Gastroesophageal sphincter (tissue), 3 donors: ENCODE data around the gene RPL11.

Experiments
- CTCF ChIP-seq, 4 experiments: fragments of 200-600 bp in 2 of 4; fragments of 450-650 bp in 2 of 4; sonication (generic) in 1 of 4; IDR thresholded peaks; one replicate each; pipeline ENCODE4 v1.5.1; 2017 to 2019; ENCODE audit warnings: antibody characterized with exemption in 4 of 4, mild to moderate bottlenecking in 2 of 4, moderate library complexity in 2 of 4
- POLR2A ChIP-seq, 2 donors: fragments of 450-650 bp; IDR thresholded peaks; one replicate each; pipeline ENCODE4 v1.6.1; 2017; ENCODE audit warnings: antibody characterized with exemption in 2 of 2, mild to moderate bottlenecking in 2 of 2, moderate library complexity in 1 of 2
- POLR2AphosphoS5 ChIP-seq: sonication (generic); formaldehyde crosslinking; IDR thresholded peaks from one replicate; pipeline ENCODE4 v1.6.1; 2017; ENCODE audit warnings: antibody characterized with exemption

DNA sequence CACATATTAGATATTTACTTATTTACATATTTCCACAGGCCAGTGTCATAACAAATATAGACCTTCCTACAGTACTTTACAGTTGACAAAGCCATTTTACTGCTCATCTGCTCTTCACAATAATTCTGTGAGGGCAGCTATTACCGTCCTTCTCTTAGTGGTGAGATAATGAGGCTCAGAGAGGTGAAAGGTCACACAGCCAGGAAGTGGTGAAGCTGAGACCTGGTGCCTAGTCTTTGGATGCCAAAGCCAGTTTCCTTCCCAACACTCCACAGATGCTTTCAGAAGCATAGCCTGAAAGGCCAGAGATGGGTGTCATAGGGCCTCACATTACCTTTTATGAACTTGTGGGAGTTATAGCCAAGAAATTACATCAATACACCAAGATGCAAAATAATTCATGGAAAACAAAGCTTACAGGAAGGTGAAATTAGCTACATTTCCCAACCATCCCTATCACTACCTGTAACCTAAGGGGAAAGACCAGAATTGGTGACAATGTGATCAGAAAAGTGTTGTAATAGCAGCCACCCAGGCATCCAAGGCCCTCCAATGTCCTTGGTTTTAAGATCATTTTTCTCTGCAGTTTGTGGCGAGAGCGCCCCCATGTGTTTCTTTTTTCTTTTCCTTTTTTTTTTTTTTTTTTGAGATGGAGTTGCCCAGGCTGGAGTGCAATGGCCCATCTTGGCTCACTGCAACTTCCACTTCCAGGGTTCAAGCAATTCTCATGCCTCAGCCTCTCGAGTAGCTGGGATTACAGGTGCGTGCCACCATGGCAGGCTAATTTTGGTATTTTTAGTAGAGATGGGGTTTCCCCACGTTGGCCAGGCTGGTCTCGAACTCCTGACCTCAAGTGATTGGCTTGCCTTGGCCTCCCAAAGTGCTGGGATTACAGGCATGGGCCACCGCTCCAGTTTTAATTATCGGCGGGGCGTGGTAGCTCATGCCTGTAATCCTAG is 26.5 kb upstream of the RPL11 start:
- TF ChIP-seq POLR2AphosphoS5, result no peak
- no peak for TF ChIP-seq POLR2A (IDR thresholded peaks at IDR 0.05)
- TF ChIP-seq CTCF (IDR thresholded peaks at IDR 0.05), result no peak
